ENCODE results near the gene ACSS1.
A peak's percentile ranks its signal among the peaks of the same experiment; 100 is the strongest.

The ACSS1 gene

GRCh38 chr20:25089662-25090061, 31.7 kb upstream of the ACSS1 start:
- DNase-seq (ENCODE audit: low read depth, low spot score): no peak
- Histone ChIP-seq H3K9me3 (ENCODE audit: insufficient read depth, low read length) (no peaks in the 10 kb centered on the region), H3K9ac (ENCODE audit: insufficient read length, low read depth) (no peak overlapping the region), H3K4me1 (ENCODE audit: insufficient read depth, insufficient read length) (no peaks in the 10 kb centered on the region), H3K36me3 (ENCODE audit: insufficient read depth, insufficient read length, low read length) (no peaks in the 10 kb centered on the region), H3K4me3 (ENCODE audit: insufficient read length, low read depth) (no peak overlapping the region), H3K27me3 (ENCODE audit: insufficient read depth, insufficient read length) (peaks cover 58% of the 10 kb centered on the region)
- TF ChIP-seq YY1 (IDR thresholded peaks at IDR 0.05; ENCODE audit: insufficient read depth, insufficient read length) (no peak), SUZ12 (IDR thresholded peaks at IDR 0.05; ENCODE audit: extremely low read depth, insufficient read depth, insufficient read length) (no peak), ZNF274 (IDR thresholded peaks at IDR 0.05; ENCODE audit: low read depth, low read length) (no peak)

DNA sequence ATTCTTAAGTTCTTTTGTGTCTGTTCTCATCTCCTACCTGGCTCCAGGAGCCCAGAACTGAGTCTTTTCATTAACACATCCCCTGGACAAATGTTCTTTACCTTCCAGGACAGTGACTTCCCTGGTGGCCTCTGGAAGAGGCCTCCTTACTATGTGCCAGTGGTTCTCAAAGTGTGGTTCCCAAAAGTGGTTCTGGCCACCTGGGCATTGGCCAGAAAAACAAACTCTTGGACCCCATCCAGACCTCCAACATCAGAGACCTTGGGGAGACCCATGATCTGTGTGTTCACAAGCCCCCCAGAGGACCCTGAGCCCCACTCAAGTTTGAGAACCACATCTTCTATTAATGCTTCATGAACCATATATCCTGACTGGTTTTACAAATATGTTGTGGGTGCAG, 31.2 kb upstream of the ACSS1 start:
- peaks cover 2% of the 10 kb centered on the region for H3K4me1 ChIP-seq (ENCODE audit: insufficient read depth, insufficient read length)
- H3K27me3 ChIP-seq (ENCODE audit: insufficient read depth, insufficient read length): peaks cover 64% of the 10 kb centered on the region
- no peaks in the 10 kb centered on the region for H3K9me3 ChIP-seq (ENCODE audit: insufficient read depth, low read length)
- TF ChIP-seq ZNF274 (IDR thresholded peaks at IDR 0.05; ENCODE audit: low read depth, low read length): no peak
- TF ChIP-seq YY1 (IDR thresholded peaks at IDR 0.05; ENCODE audit: insufficient read depth, insufficient read length): no peak
- TF ChIP-seq SUZ12 (IDR thresholded peaks at IDR 0.05; ENCODE audit: extremely low read depth, insufficient read depth, insufficient read length): no peak
- no peak overlapping the region for H3K9ac ChIP-seq (ENCODE audit: insufficient read length, low read depth)
- no peaks in the 10 kb centered on the region for H3K36me3 ChIP-seq (ENCODE audit: insufficient read depth, insufficient read length, low read length)
- no peak for DNase-seq (ENCODE audit: low read depth, low spot score)
- H3K4me3 ChIP-seq (ENCODE audit: insufficient read length, low read depth): no peak overlapping the region

- no peak for TF ChIP-seq SUZ12 (IDR thresholded peaks at IDR 0.05; ENCODE audit: extremely low read depth, insufficient read depth, insufficient read length)
- TF ChIP-seq ZNF274 (IDR thresholded peaks at IDR 0.05; ENCODE audit: low read depth, low read length): no peak
- no peak for TF ChIP-seq YY1 (IDR thresholded peaks at IDR 0.05; ENCODE audit: insufficient read depth, insufficient read length)
- H3K9me3 ChIP-seq (ENCODE audit: insufficient read depth, low read length): no peaks in the 10 kb centered on the region
- peaks cover 72% of the 10 kb centered on the region for H3K27me3 ChIP-seq (ENCODE audit: insufficient read depth, insufficient read length)
- no peak overlapping the region for H3K4me3 ChIP-seq (ENCODE audit: insufficient read length, low read depth)
- no peak overlapping the region for H3K9ac ChIP-seq (ENCODE audit: insufficient read length, low read depth)
- H3K4me1 ChIP-seq (ENCODE audit: insufficient read depth, insufficient read length): peaks cover 3% of the 10 kb centered on the region
- no peaks in the 10 kb centered on the region for H3K36me3 ChIP-seq (ENCODE audit: insufficient read depth, insufficient read length, low read length)
- no peak for DNase-seq (ENCODE audit: low read depth, low spot score)
Observed at GRCh38 chr20:25088267-25088666, 30.3 kb upstream of the ACSS1 start.

- no peaks in the 10 kb centered on the region for H3K9me3 ChIP-seq (ENCODE audit: insufficient read depth, low read length)
- H3K4me3 ChIP-seq (ENCODE audit: insufficient read length, low read depth): no peak overlapping the region
- no peak overlapping the region for H3K9ac ChIP-seq (ENCODE audit: insufficient read length, low read depth)
- no peak for DNase-seq (ENCODE audit: low read depth, low spot score)
- peaks cover 81% of the 10 kb centered on the region for H3K27me3 ChIP-seq (ENCODE audit: insufficient read depth, insufficient read length)
- no peak for TF ChIP-seq ZNF274 (IDR thresholded peaks at IDR 0.05; ENCODE audit: low read depth, low read length)
- H3K36me3 ChIP-seq (ENCODE audit: insufficient read depth, insufficient read length, low read length): no peaks in the 10 kb centered on the region
- peaks cover 3% of the 10 kb centered on the region for H3K4me1 ChIP-seq (ENCODE audit: insufficient read depth, insufficient read length)
Observed at GRCh38 chr20:25087186-25087929, 29.4 kb upstream of the ACSS1 start.

GRCh38 chr20:25085756-25086495, 28.0 kb upstream of the ACSS1 start:
- DNase-seq (ENCODE audit: low read depth, low spot score): no peak
- TF ChIP-seq ZNF274 (IDR thresholded peaks at IDR 0.05; ENCODE audit: low read depth, low read length) (no peak), YY1 (IDR thresholded peaks at IDR 0.05; ENCODE audit: insufficient read depth, insufficient read length) (no peak), SUZ12 (IDR thresholded peaks at IDR 0.05; ENCODE audit: extremely low read depth, insufficient read depth, insufficient read length) (no peak)
- H3K36me3 ChIP-seq (ENCODE audit: insufficient read depth, insufficient read length, low read length): no peaks in the 10 kb centered on the region
- peaks cover 96% of the 10 kb centered on the region for H3K27me3 ChIP-seq (ENCODE audit: insufficient read depth, insufficient read length)
- H3K9ac ChIP-seq (ENCODE audit: insufficient read length, low read depth): no peak overlapping the region
- H3K9me3 ChIP-seq (ENCODE audit: insufficient read depth, low read length): no peaks in the 10 kb centered on the region
- no peak overlapping the region for H3K4me3 ChIP-seq (ENCODE audit: insufficient read length, low read depth)
- H3K4me1 ChIP-seq (ENCODE audit: insufficient read depth, insufficient read length): peaks cover 3% of the 10 kb centered on the region

DNA sequence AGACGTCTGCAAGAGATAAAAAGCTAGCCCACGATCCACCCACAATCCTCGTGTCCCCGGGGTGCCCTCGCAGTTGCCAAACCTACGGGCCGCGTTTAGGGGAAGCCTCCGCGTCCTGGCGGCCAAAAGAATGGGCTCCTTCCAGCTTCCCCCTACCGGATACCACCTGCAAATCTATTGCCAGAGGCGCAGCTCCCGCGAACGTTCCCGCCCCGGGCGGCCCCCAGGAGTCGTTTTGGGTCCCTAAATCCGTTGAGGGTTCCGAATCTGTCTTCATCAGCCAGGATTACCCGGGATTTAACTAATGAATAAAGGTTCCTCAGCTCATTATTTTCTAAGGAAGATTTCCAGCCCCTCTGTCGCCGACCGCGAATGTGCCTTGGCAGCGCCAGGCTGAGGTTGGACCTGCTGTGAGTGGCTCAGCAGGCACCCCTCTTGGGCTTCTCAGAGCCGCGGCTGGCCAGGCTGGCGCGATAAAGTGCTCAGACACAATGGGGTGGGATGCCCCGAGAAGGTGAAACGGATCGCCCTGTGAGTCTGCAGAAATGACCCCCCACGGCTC, 26.8 kb upstream of the ACSS1 start:
- H3K4me1 ChIP-seq (ENCODE audit: insufficient read depth, insufficient read length): peaks cover 3% of the 10 kb centered on the region
- no peak for DNase-seq (ENCODE audit: low read depth, low spot score)
- no peak overlapping the region for H3K9ac ChIP-seq (ENCODE audit: insufficient read length, low read depth)
- no peaks in the 10 kb centered on the region for H3K36me3 ChIP-seq (ENCODE audit: insufficient read depth, insufficient read length, low read length)
- H3K27me3 ChIP-seq (ENCODE audit: insufficient read depth, insufficient read length): peaks cover 96% of the 10 kb centered on the region
- H3K9me3 ChIP-seq (ENCODE audit: insufficient read depth, low read length): no peaks in the 10 kb centered on the region
- peak overlapping the region; percentile 32 for H3K4me3 ChIP-seq (ENCODE audit: insufficient read length, low read depth)
- TF ChIP-seq YY1 (IDR thresholded peaks at IDR 0.05; ENCODE audit: insufficient read depth, insufficient read length) (no peak), ZNF274 (IDR thresholded peaks at IDR 0.05; ENCODE audit: low read depth, low read length) (no peak), SUZ12 (IDR thresholded peaks at IDR 0.05; ENCODE audit: extremely low read depth, insufficient read depth, insufficient read length) (peak; percentile 6)
